NB4 (cell line): ENCODE results near the gene MAP3K7.

ENCODE experiments used
- CTCF ChIP-seq: IDR thresholded peaks from one replicate; pipeline ENCODE4 v1.5.1; 2012; ENCODE audit warnings: low read depth, low read length
- MYC ChIP-seq: IDR thresholded peaks from 2 replicates; pipeline ENCODE4 v1.6.1; 2011; ENCODE audit warnings: low read depth, low read length
- POLR2A ChIP-seq: IDR thresholded peaks from 2 replicates; pipeline ENCODE4 v1.6.1; 2011; ENCODE audit warnings: mild to moderate bottlenecking; ENCODE audit not compliant: insufficient read length; ENCODE audit errors: extremely low read depth

- TF ChIP-seq CTCF (no peak), POLR2A (no peak), MYC (no peak)
Measured at GRCh38 chr6:90537027-90537426, 49.8 kb downstream of the MAP3K7 start.
